Mesothelial cell of epicardium (in vitro differentiated cells): ENCODE data around the gene EPN3. TPM values are rescaled to one million over a fixed set of nuclear protein-coding genes. Genes with fewer than 3 reads are reported as not detected.

Experiments
- DNase-seq, 2 experiments: peaks; one replicate each; pipeline ENCODE4 v3.0.0; 2021; ENCODE audit warnings: low spot score in 2 of 2; ENCODE audit not compliant: unreplicated experiment in 2 of 2
- H3K27ac Mint-ChIP-seq: 2 replicates; pipeline ENCODE4 v1.8.0; 2021; ENCODE audit warnings: mixed read lengths
- H3K27me3 Mint-ChIP-seq: 2 replicates; pipeline ENCODE4 v1.8.0; 2021; ENCODE audit warnings: low read depth, mixed read lengths
- H3K36me3 Mint-ChIP-seq: 2 replicates; pipeline ENCODE4 v1.8.0; 2021; ENCODE audit warnings: mixed read lengths
- H3K4me1 Mint-ChIP-seq: 2 replicates; pipeline ENCODE4 v1.8.0; 2021; ENCODE audit warnings: mixed read lengths
- H3K4me3 Mint-ChIP-seq: 2 replicates; pipeline ENCODE4 v1.8.0; 2021; ENCODE audit warnings: mild to moderate bottlenecking, moderate library complexity, mixed read lengths
- H3K9me3 Mint-ChIP-seq: 2 replicates; pipeline ENCODE4 v1.8.0; 2021; ENCODE audit warnings: mixed read lengths
- CTCF ChIP-seq: fragments of 200-600 bp; sonication (generic); IDR thresholded peaks from one replicate; pipeline ENCODE4 v1.5.0; 2021; ENCODE audit warnings: antibody characterized with exemption; ENCODE audit not compliant: unreplicated experiment
- total RNA-seq: library from RNA; stranded (reverse); gene quantifications from 3 replicates; pipeline ENCODE4 v1.2.1, GENCODE V29; 2021

Gene EPN3
- total RNA-seq, 1 donor from 2014 or later: 15.1 TPM

- Mint-ChIP-seq H3K36me3 (no peaks in the 10 kb centered on the region), H3K4me3 (no peak overlapping the region), H3K27me3 (no peaks in the 10 kb centered on the region), H3K4me1 (no peaks in the 10 kb centered on the region), H3K9me3 (no peaks in the 10 kb centered on the region), H3K27ac (no peak overlapping the region)
- TF ChIP-seq CTCF: no peak
- DNase-seq: no peak
Observed at GRCh38 chr17:50491505-50491904, 41.0 kb upstream of the EPN3 start.

GRCh38 chr17:50492214-50492613 lies 40.3 kb upstream of the EPN3 start:
- H3K27ac Mint-ChIP-seq: no peak overlapping the region
- TF ChIP-seq CTCF: no peak
- no peaks in the 10 kb centered on the region for H3K27me3 Mint-ChIP-seq

GRCh38 chr17:50493744-50494143 lies 38.8 kb upstream of the EPN3 start:
- H3K9me3 Mint-ChIP-seq: no peaks in the 10 kb centered on the region
- no peak overlapping the region for H3K27ac Mint-ChIP-seq
- DNase-seq: no peak
- H3K27me3 Mint-ChIP-seq: no peaks in the 10 kb centered on the region
- no peak overlapping the region for H3K4me3 Mint-ChIP-seq
- H3K4me1 Mint-ChIP-seq: no peaks in the 10 kb centered on the region
- TF ChIP-seq CTCF: no peak
- no peaks in the 10 kb centered on the region for H3K36me3 Mint-ChIP-seq

More at GRCh38 chr17:50492214-50492613, 40.3 kb upstream of the EPN3 start:
- H3K4me3 Mint-ChIP-seq: no peak overlapping the region
- no peaks in the 10 kb centered on the region for H3K36me3 Mint-ChIP-seq
- no peaks in the 10 kb centered on the region for H3K9me3 Mint-ChIP-seq
- H3K4me1 Mint-ChIP-seq: no peaks in the 10 kb centered on the region
- DNase-seq: no peak

- Mint-ChIP-seq H3K36me3 (no peaks in the 10 kb centered on the region), H3K27me3 (no peaks in the 10 kb centered on the region), H3K4me1 (no peaks in the 10 kb centered on the region), H3K4me3 (no peak overlapping the region), H3K9me3 (no peaks in the 10 kb centered on the region), H3K27ac (no peak overlapping the region)
- no peak for DNase-seq
- no peak for TF ChIP-seq CTCF
Observed at GRCh38 chr17:50495217-50495823, 37.2 kb upstream of the EPN3 start.

- TF ChIP-seq CTCF: no peak
Observed at GRCh38 chr17:50495918-50496317, 36.6 kb upstream of the EPN3 start.

More at GRCh38 chr17:50495918-50496317, 36.6 kb upstream of the EPN3 start:
- Mint-ChIP-seq H3K27ac (no peak overlapping the region), H3K4me1 (no peaks in the 10 kb centered on the region), H3K9me3 (no peaks in the 10 kb centered on the region), H3K36me3 (no peaks in the 10 kb centered on the region), H3K4me3 (no peak overlapping the region), H3K27me3 (no peaks in the 10 kb centered on the region)
- DNase-seq: no peak
